Activated B cell treated with CpG ODN at 0.5 μM for 24 hours (primary cell): ENCODE measurements around the gene RNF20. TPM values are rescaled to one million over a fixed set of nuclear protein-coding genes. Genes with fewer than 3 reads are reported as not detected.

Experiments
- ATAC-seq: fragments of 200-7000 bp; cut with Tn5 transposase; one replicate; pipeline ENCODE4 v1.10.0; 2021; ENCODE audit warnings: low read depth, mild to moderate bottlenecking, moderate library complexity
- CTCF ChIA-PET: fragments of 350-600 bp; sonication (Branson Sonifier 250); formaldehyde crosslinking; loops from one replicate; lab custom pipeline; 2021; ENCODE audit warnings: antibody characterized with exemption; lab: Charles Lee
- POLR2A ChIA-PET: fragments of 350-600 bp; sonication (Branson Sonifier 250); formaldehyde crosslinking; loops from one replicate; lab custom pipeline; 2021; ENCODE audit warnings: antibody characterized with exemption; lab: Charles Lee
- DNase-seq: peaks from one replicate; pipeline ENCODE4 v3.0.0; 2022
- H3K27ac Mint-ChIP-seq: one replicate; pipeline ENCODE4 v1.8.0; 2020; ENCODE audit warnings: mixed read lengths
- H3K27me3 Mint-ChIP-seq: one replicate; pipeline ENCODE4 v1.8.0; 2021; ENCODE audit warnings: mixed read lengths
- H3K36me3 Mint-ChIP-seq: one replicate; pipeline ENCODE4 v1.8.0; 2021; ENCODE audit warnings: low read depth, mixed read lengths
- H3K4me1 Mint-ChIP-seq: one replicate; pipeline ENCODE4 v1.8.0; 2021; ENCODE audit warnings: mixed read lengths
- H3K4me3 Mint-ChIP-seq: one replicate; pipeline ENCODE4 v1.8.0; 2020; ENCODE audit warnings: mild to moderate bottlenecking, mixed read lengths
- H3K9me3 Mint-ChIP-seq: one replicate; pipeline ENCODE4 v1.8.0; 2020; ENCODE audit warnings: mixed read lengths
- intact Hi-C: fragments of 100-400 bp; cut with micrococcal nuclease; formaldehyde crosslinking; loops from one replicate; pipeline ENCODE4 v1.15.1; 2024
- total RNA-seq: library from RNA; stranded (reverse); gene quantifications from 2 replicates; pipeline ENCODE4 v1.2.3, GENCODE V29; 2022
- TF ChIP-seq, protein P1 (sequence below): fragments of 200-600 bp; IDR thresholded peaks from one replicate; pipeline ENCODE4 v1.8.0; 2022; ENCODE audit warnings: antibody characterized with exemption, mild to moderate bottlenecking

The RNF20 gene
- 46.6 and 51.6 TPM in 2 replicates for total RNA-seq

DNA sequence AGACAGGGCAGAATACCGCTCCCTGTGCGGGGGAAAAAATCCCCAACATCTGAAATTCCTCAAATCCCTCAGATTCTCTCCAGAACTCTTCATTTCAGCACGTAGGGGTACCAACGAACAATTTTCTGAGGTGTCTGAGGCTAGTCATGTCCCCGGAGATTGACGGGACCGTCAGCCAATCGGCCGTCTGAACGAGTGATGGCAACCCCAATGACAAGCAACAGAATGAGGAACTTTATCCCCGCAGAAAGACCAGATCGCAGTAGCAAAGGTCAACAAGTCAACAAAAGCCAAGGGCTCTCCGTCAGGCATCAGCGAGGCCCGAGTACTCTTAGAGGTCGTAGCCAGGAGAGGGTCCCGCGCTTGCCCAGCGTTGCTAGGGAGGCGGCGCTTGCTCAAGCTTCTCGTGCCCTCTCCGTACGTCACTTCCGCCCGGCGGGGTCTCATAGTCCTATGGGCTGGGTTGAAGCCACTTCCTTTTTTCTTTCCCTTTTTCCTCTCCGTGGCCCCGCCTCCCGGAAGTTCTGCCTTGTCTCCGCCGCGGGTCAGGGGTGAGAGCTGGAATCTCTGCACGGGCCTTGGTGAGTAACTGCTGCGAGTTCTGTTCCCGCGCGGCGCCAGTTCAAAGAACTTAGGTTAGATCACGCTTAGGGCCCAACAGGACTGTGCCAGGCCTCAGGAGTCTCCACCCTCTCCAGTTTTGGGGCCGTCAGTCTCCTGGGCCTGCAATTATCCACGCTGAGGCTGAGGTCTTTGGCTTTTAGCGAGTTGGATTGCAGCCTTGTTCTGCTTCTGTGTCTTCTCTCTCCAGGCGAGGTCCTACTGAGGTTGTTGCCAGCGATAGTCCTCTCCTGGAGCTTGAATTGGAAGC lies at the start of gene RNF20:
Gene RNF20, plus strand, starts transcription at position 520 of the 871 bp plus-strand sequence. CDS start 1,571 bp downstream, outside the sequence.
- CTCF ChIA-PET = interaction anchor here (1.1 to 1.9 kb wide), 3 partner anchors 72 to 84 kb away, joined by 4 to 9 read pairs (median 7); no protein-coding TSS in a partner anchor
- POLR2A ChIA-PET = interaction anchor here (1.5 to 2.6 kb wide), 2 partner anchors 84 to 135 kb away, joined by 4 to 23 read pairs; partner anchors contain the start of genes MRPL50 and ZNF189
- intact Hi-C loops = loop anchor here (1.0 to 10.0 kb wide), 4 partner anchors 15 to 936 kb away; partner anchors contain the start of genes MRPL50 and ZNF189
- H3K4me1 Mint-ChIP-seq = peaks cover 31% of the 10 kb centered on the region
- no peaks in the 10 kb centered on the region for H3K9me3 Mint-ChIP-seq
- peaks cover 3% of the 10 kb centered on the region for H3K27me3 Mint-ChIP-seq
- peak within 1 kb of the TSS; percentile 99 for H3K4me3 Mint-ChIP-seq
- TF ChIP-seq, protein P1, sequence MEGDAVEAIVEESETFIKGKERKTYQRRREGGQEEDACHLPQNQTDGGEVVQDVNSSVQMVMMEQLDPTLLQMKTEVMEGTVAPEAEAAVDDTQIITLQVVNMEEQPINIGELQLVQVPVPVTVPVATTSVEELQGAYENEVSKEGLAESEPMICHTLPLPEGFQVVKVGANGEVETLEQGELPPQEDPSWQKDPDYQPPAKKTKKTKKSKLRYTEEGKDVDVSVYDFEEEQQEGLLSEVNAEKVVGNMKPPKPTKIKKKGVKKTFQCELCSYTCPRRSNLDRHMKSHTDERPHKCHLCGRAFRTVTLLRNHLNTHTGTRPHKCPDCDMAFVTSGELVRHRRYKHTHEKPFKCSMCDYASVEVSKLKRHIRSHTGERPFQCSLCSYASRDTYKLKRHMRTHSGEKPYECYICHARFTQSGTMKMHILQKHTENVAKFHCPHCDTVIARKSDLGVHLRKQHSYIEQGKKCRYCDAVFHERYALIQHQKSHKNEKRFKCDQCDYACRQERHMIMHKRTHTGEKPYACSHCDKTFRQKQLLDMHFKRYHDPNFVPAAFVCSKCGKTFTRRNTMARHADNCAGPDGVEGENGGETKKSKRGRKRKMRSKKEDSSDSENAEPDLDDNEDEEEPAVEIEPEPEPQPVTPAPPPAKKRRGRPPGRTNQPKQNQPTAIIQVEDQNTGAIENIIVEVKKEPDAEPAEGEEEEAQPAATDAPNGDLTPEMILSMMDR = no peak
- H3K27ac Mint-ChIP-seq = peak within 1 kb of the TSS; percentile 100
- DNase-seq = peak; percentile 96
- H3K36me3 Mint-ChIP-seq = peaks cover 18% of the 10 kb centered on the region
- ATAC-seq = peak; percentile 89

- ChIA-PET CTCF (no interaction called here), POLR2A (no interaction called here)
- ATAC-seq (no peak), DNase-seq (no peak)
- Mint-ChIP-seq H3K27me3 (peaks cover 45% of the 10 kb centered on the region), H3K27ac (no peak overlapping the region), H3K36me3 (no peaks in the 10 kb centered on the region), H3K4me3 (no peak overlapping the region), H3K9me3 (no peaks in the 10 kb centered on the region), H3K4me1 (peaks cover 4% of the 10 kb centered on the region)
- TF ChIP-seq, protein P1 = no peak
- intact Hi-C loops = no loop called here
Observed at GRCh38 chr9:101484046-101484445, 49.6 kb upstream of the RNF20 start.

DNA sequence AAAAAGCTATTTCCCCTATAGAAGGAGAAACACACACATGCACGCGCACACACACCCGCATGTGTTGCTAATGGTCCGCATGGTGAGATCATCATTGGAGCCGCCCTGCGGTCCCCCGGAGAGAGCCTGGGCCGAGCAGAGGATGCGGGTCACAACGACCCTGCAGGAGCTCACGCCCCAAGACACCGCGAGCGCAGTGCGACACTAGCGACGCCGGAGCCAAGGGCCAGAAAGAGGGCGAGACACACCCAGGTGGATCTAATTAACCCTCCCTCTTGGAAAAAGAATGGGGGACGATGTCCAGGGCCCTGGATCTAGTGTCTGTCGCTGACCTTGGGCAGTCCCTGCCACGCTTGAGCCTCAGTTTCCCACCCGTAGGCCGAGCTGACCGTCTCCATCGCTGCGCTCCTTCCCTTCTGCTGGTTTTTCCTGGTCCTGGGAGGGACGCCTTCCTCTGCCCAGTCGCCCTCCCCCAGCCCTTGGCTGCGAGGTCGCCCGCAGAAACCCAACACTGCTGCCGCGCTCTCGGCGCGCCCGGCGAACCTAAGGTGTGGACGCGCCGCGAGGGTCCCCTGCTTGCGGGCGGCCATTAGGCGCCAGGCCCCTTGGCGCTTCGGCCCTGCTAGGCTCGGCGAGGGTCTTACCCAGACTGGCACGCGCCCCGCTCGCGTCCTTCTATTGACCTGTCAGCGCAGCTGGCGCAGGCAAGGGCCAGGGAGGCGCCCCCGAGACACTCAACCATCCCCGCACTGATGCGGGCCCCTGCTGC lies 47.5 kb upstream of the RNF20 start:
- TF ChIP-seq, protein P1 = no peak
- H3K4me3 Mint-ChIP-seq = no peak overlapping the region
- H3K27me3 Mint-ChIP-seq = peaks cover 53% of the 10 kb centered on the region
- ChIA-PET POLR2A (no interaction called here), CTCF (no interaction called here)
- no peaks in the 10 kb centered on the region for H3K9me3 Mint-ChIP-seq
- no peak for DNase-seq
- H3K4me1 Mint-ChIP-seq = peaks cover 4% of the 10 kb centered on the region
- intact Hi-C loops = no loop called here
- H3K36me3 Mint-ChIP-seq = no peaks in the 10 kb centered on the region
- no peak overlapping the region for H3K27ac Mint-ChIP-seq
- no peak for ATAC-seq

DNA sequence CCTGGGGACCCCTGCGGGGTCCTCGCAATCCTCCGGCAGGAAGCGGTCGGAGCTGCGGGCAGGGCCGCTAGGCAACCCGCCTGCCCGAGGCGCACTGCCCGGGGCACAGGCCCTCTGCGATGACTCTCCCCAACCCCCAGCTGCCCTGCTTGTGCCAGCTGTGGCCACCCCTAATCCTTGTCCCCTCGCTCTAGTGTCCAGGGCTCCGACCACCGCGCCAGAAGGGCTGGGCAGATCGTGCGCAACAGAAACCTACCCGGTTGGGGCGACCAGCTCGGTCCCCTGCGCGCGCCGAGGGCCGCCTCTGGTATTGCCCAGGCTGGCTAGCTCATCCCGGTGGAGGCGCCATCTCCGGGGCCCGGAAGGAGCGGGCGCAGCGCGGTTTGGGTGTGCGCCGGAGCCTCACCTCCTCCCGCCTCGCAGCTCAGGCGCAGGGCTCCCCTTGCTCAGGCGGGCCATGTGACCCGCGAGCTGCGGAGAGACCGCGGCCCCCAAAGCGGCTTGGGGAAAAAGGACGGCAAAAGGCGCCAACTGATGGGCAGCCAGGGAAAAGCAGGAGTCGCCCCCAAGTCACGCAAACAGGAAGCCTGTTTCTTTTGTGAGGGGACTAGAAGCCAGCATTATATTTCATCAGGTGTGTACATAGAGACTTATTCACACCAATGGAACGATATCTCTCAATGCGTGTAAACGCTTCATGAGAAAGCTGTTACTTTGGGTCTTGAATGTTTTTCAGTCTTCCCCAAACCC lies 46.8 kb upstream of the RNF20 start:
- POLR2A ChIA-PET = no interaction called here
- TF ChIP-seq, protein P1 = no peak
- CTCF ChIA-PET = no interaction called here
- peaks cover 2% of the 10 kb centered on the region for H3K9me3 Mint-ChIP-seq
- H3K36me3 Mint-ChIP-seq = no peaks in the 10 kb centered on the region
- ATAC-seq = no peak
- H3K4me1 Mint-ChIP-seq = peaks cover 4% of the 10 kb centered on the region
- no peak overlapping the region for H3K4me3 Mint-ChIP-seq
- intact Hi-C loops = no loop called here
- peaks cover 57% of the 10 kb centered on the region for H3K27me3 Mint-ChIP-seq
- H3K27ac Mint-ChIP-seq = no peak overlapping the region
- DNase-seq = no peak
